HG02938 (cell line): ENCODE measurements around the gene CBLB.
A peak's percentile ranks its signal among the peaks of the same experiment; 100 is the strongest.

Source experiments
- ATAC-seq: cut with Tn5 transposase; IDR thresholded peaks from one replicate; pipeline ENCODE4 v1.9.1; 2021; ENCODE audit warnings: mild to moderate bottlenecking, moderate library complexity; ENCODE audit not compliant: unreplicated experiment

The CBLB gene

DNA sequence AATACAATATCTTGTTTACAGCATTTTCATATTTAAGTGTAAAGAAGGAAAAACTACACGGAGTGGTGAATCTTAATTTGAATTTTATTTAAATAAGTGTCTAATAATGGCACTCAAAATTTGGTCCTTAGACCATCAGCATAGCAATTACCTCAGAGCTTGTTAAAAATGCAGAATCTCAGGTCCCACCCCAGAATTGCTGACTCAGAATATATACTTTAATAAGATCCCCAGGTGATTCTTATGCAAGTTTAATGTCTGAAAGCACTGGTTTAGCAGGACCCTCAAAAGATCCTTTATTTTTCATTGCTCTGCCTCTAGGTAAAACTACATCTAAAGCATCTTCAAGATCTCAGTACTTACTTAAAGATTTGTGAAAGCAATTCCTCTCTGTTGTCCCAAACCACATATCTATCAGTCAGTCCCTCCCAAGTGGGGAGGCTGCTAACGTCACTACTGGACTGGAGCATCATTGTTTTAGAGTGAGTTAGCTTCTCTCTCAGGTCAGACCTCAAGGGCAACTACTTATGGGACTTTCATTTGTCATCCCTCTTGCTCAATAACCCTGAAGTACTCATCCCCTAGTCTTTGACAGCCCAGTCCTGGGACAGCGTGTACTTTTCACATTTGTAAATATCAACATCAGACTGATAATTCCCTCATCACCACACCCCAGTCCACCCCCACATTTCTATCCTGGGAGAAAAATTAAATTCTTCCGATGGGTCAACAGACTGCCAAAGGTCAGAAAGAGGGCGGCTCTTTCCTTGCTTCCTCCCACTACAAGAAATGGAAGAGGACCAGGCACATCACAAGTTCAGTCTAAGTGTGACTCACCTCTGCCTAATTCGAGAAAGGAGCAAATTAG is 76.7 kb downstream of the CBLB start:
- no peak for ATAC-seq

DNA sequence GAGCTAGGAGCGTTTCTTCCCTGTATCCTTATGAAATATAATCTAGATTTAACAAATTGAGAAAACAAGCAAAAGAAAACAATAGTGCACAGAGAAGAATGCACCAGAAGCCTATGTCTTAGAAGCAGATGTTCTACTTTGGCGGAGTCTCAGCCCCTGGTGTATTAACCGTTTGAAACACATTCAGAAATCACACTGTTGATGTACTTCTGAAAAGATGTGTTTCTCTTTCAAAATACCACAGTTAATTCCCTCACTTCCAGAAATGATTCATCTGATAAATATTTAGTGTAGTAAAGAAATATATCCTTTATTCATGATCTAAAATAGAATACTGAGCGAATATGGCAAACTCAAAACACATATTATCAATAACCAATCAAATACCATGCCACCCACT is 77.7 kb downstream of the CBLB start:
- ATAC-seq: no peak

DNA sequence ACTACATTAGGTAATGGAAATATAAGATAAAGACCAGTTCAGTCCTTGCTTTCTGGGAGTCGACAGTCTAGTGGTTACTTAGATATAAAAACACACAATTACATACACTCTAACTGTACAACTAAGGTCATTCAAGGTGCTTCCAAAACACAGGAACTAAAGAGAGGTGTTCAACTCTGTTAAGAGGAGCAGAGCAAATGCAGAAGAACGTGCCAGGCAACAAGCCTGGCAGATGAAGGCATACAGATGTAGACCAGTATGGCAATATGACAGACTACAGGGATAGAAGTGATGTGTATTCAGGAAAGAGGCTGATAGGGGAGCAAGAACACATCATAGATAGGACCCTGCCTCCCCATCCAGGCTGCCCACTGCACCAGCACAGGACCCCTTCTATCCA is 78.3 kb downstream of the CBLB start:
- no peak for ATAC-seq

DNA sequence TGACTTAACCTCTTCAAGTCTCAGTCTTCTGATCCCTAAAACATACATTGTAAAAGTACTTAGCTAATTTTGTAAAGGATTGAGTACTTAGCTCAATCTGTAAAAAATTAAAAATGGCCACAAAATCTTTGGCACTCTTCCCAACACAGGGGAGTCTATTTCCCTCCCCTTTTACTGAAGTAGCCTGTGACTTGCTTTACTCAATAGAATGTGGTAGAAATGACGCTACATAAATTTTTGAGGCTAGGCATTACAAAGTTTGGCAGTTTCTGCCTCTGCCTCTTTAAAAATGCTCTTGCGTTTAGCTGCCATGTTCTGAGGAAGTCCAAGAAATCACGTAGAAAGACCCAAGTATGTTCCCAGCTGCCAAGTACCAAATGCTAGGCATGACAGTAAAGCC is 80.2 kb downstream of the CBLB start:
- no peak for ATAC-seq

DNA sequence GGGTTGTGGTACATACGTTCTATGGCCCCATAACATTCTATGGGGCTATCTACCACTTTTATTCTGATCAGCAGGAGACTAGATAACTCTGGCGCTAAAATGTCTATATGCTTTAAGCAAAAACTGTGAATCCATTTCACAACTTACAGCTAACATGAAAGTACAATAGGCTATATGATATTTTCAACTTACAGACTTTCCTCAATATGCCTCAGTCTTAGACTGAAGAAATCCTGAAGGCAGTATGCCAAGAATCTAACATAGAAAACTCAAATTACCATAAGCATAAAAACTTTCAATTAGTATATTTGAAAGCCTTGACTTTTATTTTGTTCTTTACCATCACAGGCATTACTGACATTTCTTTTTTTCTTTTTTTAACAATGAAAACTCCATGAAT is 81.4 kb downstream of the CBLB start:
- no peak for ATAC-seq

DNA sequence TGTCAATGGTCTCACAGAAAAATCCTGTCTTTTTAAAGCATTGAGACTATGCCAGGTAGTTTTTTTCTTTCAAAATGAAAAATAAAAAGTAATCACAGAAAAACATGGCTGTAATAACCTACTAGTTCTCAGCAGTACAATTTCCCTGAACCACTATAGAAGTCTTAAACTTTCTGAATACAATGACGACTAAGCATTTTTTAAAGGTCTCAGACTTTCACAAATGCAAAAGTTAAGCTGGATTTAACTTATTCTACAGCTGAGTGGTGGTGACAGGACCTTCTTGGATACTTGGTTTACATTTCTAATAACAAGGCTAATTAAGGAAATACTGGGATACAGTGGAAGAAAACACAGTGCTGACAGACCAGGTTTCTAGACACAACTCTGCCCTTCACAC is 81.8 kb downstream of the CBLB start:
- ATAC-seq: no peak

DNA sequence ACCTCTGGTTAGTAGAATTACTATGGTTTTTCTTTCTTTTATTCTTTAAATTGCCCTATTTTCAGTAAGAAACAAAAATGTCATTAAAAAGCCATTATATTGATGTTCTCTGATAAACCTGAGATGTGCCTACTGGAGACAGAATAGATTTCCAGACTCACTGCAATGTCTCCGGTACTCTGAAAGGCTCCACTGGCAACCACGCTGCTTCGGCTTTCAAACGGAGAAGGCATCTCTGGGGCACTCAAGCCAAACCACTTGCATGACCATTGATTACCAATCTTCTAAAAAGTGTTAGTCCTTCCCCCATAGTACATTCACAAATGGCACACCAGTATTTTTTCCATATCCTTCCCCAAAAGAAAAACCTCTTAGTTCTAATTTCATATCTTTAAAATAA is 82.6 kb downstream of the CBLB start:
- ATAC-seq: no peak

DNA sequence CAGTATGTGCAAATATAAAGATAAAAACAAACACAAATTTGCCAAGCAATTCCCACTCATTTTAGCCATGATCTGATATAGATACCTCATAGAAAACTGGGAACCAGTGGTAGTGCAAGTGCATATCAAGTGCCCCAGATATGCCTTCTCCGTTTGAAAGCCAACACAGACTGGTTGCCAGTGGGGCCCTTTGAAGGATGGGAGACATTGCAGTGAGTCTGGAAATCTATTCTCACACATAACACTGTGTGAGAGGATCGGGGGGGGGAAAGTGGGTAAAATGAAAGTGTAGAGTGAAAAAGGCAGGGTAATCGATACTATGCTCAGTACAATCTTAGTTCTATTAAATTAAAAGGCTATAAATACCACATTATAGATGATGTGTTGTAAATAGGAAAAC is 83.0 kb downstream of the CBLB start:
- ATAC-seq: no peak

DNA sequence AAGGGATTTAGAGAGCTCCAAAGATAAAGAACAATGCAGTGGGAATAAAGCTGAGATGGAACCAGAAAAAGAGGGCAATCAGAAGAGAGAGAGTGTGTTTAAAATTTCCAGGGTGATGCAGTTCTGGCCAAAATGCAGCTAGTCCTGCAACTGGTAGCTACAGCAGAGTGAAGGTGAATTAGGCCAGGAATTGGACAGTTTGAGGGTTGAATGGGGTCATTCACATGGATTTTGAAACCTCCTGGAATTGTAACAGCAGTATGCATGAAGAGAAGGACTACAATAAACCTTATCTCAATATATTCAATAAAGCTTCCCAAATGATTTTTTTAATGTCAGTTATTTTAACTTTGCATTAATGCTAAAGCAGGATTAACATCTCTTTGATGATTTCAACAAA is 85.2 kb downstream of the CBLB start:
- no peak for ATAC-seq

DNA sequence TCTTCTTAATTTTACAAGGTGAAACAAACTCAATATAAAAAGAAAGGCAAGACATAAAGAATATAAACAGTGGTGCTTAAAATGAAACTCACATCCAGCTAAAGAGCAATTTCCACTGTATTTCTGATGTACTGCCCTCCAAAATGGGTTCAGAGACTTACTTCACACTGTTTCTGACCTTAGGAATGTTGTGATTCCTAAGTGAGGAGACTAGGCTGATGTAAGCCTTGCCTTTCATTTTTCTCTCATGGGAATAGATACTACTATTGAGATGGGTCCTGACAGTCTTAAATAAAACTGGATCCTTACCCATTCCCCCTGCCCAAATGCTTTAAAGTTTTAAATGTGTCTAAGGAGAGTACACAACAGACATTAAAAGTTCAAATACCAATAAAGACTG is 86.9 kb downstream of the CBLB start:
- no peak for ATAC-seq

DNA sequence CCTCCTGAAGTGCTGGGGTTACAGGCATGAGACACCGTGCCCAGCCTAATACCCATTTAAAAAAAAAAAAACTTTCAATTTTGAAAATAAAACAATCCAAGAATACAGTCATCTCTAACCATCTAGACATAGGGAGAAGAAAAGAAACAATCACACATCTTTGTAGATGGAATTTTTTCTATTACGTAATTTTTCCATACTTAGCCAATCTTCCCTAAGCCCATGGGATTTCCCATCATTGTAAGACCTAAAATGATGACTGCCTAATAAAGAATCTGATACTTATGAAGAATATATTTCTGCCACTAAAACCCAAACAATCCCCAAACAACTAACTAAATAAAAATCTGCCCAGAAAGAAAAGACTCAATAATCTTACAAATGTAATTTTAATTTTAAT is 88.7 kb downstream of the CBLB start:
- ATAC-seq: no peak

DNA sequence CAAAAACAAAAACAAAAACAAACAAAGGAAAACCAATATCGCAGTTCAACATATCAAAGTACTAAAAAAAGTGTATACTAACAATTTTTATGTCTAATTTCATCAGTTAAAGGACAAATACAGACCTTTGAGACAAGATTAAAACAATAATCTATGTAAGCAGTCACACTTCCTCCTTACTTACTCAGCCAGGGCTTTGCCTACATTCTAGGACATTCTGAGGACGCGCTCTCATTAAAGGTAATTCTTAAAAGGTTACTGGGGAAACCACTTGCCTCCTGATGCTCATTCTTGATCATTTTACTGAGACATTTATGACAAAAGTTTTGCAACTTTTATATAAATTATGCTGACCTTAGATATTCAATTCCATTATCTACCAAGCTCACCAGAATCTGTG is 93.4 kb downstream of the CBLB start:
- ATAC-seq: no peak

DNA sequence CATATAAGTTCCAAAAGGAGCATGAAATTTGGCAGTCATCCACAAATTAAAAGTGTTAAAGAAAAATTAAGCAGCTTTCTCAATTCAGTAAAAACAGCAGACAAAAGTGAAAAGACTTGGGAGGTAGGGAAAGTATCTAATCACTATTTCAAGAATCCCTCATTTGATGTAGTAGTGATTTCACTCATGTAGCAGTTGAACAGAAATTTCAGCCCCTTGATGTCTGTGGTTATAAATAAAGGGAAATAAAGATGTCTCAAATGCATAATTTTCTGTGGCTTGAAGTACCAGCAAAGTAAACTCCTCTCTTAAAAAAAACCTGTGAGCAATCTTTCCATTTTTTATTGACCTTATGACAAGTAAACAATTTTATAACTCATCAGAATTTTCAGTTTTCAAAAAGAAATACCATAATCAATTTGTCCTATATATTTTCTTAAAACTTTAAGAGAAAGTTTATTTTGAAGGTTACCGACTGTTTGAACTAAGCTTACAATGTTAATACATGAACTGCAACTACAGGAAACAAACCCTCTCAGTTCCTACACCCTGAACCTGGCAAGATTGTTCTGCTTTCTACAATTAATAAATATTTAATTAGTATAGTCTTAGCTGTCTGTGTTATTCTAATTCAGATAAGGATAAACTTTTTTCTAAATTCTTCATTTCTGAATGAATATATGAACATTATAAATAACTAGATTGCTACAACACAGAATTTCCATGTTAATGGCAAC is 94.2 kb downstream of the CBLB start:
- ATAC-seq: no peak

DNA sequence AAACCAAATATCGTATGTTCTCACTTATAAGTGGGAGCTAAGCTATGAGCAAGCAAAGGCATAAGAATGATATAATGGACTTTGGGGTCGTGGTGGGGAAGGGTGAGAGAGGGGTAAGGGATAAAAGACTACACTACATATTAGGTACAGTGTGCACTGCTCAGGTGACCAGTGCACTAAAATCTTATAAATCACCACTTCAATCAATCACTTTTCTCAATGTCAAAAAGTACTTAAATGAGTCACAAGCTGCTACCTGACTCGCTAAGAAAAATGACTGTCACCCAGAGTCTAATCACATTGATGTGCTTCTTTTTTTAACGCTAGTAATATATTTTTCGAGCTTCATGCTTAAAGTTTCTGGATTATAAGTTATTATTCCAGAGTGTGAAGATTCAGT is 95.5 kb downstream of the CBLB start:
- no peak for ATAC-seq

DNA sequence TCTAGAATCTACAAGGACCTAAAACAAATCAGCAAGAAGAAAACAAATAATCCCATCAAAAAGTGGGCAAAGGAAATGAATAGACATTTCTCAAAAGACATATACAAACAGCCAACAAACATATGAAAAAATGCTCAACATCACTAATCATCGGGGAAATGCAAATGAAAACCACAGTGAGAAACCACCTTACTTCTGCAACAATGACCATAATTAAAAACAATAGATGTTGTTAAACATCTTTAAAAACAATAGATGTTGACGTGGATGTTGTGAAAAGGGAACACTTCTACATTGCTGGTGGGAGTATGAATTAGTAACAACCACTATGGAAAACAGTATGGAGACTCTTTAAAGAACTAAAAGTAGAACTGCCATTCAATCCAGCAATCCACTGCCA is 96.2 kb downstream of the CBLB start:
- ATAC-seq: no peak

DNA sequence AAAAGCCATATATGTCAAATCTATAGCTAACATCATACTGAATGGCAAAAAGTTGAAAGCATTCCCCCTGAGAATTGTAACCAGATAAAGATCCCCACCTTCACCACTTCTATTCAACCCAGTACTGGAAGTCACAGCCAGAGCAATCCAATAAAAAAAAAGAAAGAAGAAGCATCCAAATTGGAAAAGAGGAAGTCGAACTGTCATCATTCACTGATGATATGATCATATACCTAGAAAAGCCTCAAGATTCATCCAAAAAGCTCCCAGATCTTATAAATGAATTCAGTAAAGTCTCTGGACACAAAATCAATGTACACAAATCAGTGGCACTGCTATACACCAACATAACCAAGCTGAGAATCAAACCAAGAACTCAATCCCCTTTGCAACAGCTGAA is 97.4 kb downstream of the CBLB start:
- no peak for ATAC-seq

DNA sequence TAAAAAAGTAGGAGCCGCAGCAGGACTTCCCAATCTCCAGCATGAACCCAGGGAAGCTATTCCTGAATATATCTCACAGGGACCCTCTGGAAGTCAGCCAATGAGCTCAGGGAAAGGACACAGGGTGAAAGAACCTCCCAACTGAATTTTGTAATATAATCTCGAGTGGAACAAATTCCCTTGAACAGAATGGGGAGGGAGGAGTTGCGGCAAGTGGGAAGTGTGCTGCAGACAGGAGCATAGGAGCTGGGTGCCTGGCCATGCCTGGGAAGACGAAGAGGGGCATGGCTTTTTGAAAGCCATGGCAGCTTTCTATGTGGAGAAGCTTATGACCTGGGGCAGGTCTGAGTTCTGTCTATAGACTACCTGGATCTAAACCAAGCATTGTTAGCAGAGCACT is 98.4 kb downstream of the CBLB start:
- no peak for ATAC-seq

DNA sequence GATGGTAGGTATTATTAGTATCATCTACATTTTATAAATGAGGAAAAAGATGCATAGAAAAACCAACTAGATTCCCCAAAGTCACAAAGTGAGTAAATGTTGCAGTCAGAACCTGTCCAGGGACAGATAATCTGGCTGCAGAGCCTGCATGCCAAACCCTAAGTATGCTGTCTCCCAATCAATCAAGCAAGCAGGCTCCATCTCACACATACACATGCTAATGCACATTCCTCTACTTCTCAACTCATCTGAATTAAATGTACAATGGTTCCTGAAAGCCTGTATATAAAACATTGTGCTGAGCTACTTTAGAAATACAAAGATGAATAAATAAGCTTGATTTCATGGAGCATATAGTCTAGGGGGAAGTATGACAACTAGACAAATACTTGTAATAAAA is 101.0 kb downstream of the CBLB start:
- ATAC-seq: no peak

DNA sequence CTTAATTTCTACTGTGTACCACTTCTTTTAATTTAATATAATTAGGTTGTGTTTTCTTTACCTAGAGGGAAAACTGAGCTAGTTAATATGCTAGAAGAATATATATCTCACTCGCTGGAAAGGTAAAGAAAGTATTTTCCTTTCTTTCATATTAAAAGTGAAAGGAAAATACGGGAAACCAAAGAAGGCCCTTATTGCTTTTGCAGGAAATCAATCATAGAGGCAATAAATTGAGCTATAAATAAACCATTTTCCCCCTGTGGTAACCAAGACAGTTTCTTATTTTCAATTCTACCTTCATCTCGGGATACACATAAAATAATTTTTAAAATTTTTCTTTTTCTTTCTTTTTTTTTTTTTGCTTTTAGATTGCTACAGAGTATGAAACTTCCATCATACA is 101.6 kb downstream of the CBLB start:
- ATAC-seq: no peak

DNA sequence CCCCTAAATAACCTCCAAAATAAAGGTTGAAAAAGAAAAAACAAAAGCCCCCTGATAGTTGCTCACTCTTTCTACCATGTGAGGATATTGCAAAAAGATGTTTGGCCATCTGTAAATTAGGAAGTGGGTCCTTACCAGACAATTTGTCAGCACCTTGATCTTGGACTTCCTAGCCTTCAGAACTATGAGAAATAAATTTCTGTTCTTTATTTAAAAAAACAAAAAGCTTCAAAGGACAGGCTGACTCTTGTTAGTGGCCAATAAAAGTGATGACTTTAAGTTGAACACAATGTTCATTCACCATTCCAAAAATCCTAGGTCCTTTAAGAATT is 103.5 kb downstream of the CBLB start:
- no peak for ATAC-seq

DNA sequence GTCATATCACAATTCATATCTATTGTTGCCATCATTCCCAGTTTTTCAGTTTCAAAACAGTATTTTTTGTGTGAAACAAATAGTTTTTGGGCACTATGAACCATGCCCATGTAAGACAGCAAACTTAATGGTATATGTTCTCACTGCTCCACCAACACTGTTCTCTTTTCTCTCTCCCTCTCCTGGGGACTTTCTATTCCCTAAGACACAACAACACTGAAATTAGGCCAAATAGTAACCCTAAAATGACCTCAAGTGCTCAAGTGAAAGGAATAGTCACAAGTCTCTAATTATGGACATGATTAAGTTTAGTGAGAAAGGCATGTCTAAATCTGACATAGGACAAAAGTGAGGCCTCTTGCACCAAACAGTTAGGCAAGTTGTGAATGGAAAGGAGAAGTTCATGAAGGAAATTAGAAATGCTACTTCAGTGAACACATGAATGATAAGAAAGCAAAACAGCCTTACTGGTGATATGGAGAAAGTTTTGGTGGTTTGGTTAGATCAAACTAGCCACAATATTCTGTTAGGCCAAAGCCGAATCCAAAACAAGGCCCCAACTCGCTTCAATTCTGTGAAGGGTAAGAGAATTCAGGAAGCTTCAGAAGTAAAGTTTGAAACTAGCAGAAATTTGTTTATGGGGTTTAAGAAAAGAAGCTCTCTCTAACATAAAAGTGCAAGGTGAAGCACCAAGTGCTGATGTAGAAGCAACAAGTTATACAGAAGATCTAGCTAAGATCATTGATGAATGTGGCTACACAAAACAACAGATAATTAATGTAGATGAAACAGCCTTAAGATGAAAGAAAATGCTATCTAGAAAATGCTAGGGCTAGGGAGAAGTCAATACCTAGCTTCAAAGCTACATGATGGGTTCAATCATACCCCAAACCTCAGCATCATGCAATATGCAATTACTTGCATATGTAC is 104.2 kb downstream of the CBLB start:
- peak; percentile 58 for ATAC-seq

DNA sequence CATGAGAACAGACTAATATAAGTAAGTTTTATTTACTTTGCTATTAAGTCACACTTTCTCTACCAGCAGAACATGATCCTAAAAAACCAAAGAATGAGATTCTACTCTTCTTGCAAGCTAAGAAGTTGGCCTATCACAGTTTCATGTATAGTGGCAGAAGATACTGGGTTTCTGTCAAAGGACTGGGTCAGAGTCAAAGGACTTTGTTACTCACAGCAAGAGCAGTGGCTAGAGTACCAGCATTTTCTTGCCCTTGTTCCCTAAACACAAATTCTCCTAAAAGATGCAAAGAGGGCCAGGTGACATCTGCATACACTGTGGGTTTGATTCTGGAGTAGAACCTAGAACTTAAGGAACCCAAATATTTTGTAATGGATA is 105.2 kb downstream of the CBLB start:
- ATAC-seq: no peak
